Measurements from ENCODE around the gene GPR84. TPM values are rescaled to one million over a fixed set of nuclear protein-coding genes. Genes with fewer than 3 reads are reported as not detected.
A peak's percentile ranks its signal among the peaks of the same experiment; 100 is the strongest.

Gene GPR84
- total RNA-seq, 1 donor from 2014 or later: not detected

- Histone ChIP-seq H3K36me3 (no peaks in the 10 kb centered on the region), H3K27ac (peak overlapping the region; percentile 93), H3K4me3 (peak overlapping the region; percentile 48 to 51), H3K4me1 (peaks cover 64% of the 10 kb centered on the region), H3K27me3 (no peaks in the 10 kb centered on the region), H3K9me3 (no peaks in the 10 kb centered on the region)
- TF ChIP-seq CTCF (IDR thresholded peaks at IDR 0.05) (peak; percentile 99 to 100 (median 99)), POLR2AphosphoS5 (IDR thresholded peaks at IDR 0.05; ENCODE audit: insufficient read depth in 1 of 2, low read depth in 1 of 2) (peak; percentile 53 to 66), POLR2A (IDR thresholded peaks at IDR 0.05) (no peak)
- intact Hi-C loops (cut with DNase I): no loop called here
- no peak for DNase-seq (ENCODE audit: extremely low spot score in 2 of 2)
These were observed 15.3 kb upstream of the GPR84 start for GRCh38 chr12:54379398-54380201.

- H3K4me3 ChIP-seq: peak overlapping the region; percentile 48 to 51
- H3K36me3 ChIP-seq: no peaks in the 10 kb centered on the region
- no peaks in the 10 kb centered on the region for H3K27me3 ChIP-seq
- peak overlapping the region; percentile 93 for H3K27ac ChIP-seq
- TF ChIP-seq POLR2A (IDR thresholded peaks at IDR 0.05) (peak in 1 of 2 donors; percentile 31), CTCF (IDR thresholded peaks at IDR 0.05) (no peak)
- DNase-seq (ENCODE audit: extremely low spot score in 2 of 2): no peak
- H3K9me3 ChIP-seq: no peaks in the 10 kb centered on the region
- H3K4me1 ChIP-seq: peaks cover 65% of the 10 kb centered on the region
- intact Hi-C loops (cut with DNase I): no loop called here
These were observed 14.6 kb upstream of the GPR84 start for GRCh38 chr12:54378796-54379397.

- no peak for DNase-seq (ENCODE audit: extremely low spot score in 2 of 2)
- H3K27ac ChIP-seq: peak overlapping the region; percentile 93
- intact Hi-C loops (cut with DNase I): no loop called here
These were observed 13.7 kb upstream of the GPR84 start for GRCh38 chr12:54377797-54378515.

GRCh38 chr12:54377007-54377406 is 12.7 kb upstream of the GPR84 start:
- no peaks in the 10 kb centered on the region for H3K27me3 ChIP-seq
- DNase-seq (ENCODE audit: extremely low spot score in 2 of 2): no peak
- peaks cover 67% of the 10 kb centered on the region for H3K4me1 ChIP-seq
- TF ChIP-seq POLR2A (IDR thresholded peaks at IDR 0.05): no peak
- no peak for TF ChIP-seq CTCF (IDR thresholded peaks at IDR 0.05)
- no peak for TF ChIP-seq POLR2AphosphoS5 (IDR thresholded peaks at IDR 0.05; ENCODE audit: insufficient read depth in 1 of 2, low read depth in 1 of 2)
- no peaks in the 10 kb centered on the region for H3K9me3 ChIP-seq
- peak overlapping the region; percentile 93 for H3K27ac ChIP-seq
- H3K4me3 ChIP-seq: no peak overlapping the region
- intact Hi-C loops (cut with DNase I): no loop called here
- no peaks in the 10 kb centered on the region for H3K36me3 ChIP-seq

More at GRCh38 chr12:54377797-54378515, 13.7 kb upstream of the GPR84 start:
- Histone ChIP-seq H3K27me3 (no peaks in the 10 kb centered on the region), H3K36me3 (no peaks in the 10 kb centered on the region), H3K4me3 (peak overlapping the region; percentile 48 to 51), H3K4me1 (peaks cover 70% of the 10 kb centered on the region), H3K9me3 (no peaks in the 10 kb centered on the region)
- no peak for TF ChIP-seq CTCF (IDR thresholded peaks at IDR 0.05)
- no peak for TF ChIP-seq POLR2A (IDR thresholded peaks at IDR 0.05)
- TF ChIP-seq POLR2AphosphoS5 (IDR thresholded peaks at IDR 0.05; ENCODE audit: insufficient read depth in 1 of 2, low read depth in 1 of 2): no peak

Measured in vagina (tissue), 2 donors.